ENCODE data around the gene TLE2. TPM values are rescaled to one million over a fixed set of nuclear protein-coding genes. Genes with fewer than 3 reads are reported as not detected.

Gene TLE2
- total RNA-seq, 1 experiment from 2014 or later = 3.1 TPM

DNA sequence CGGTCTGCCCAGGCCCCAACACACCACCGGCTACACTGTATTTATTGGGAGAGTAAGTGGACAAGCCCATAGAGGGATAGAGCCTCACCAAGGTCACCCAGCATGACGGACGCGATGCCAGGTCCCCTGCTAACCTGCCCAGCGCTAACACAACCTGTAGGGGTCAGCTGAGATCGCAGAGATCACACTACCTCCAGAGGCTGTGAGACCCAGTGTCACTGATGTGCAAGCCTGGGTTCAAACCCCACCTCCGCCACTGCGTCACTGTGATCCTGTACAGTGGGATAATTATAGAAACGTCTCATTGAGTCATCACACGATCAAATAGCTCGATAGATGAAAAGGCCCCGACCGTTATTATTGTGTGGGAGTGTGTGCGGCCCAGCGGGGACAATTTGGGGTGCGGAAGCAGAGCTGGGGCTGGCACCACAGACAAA, 10.6 kb upstream of the TLE2 start:
- Histone ChIP-seq H3K23me2 (ENCODE audit: insufficient read length, low read depth, low read length, poor library complexity, severe bottlenecking) (peaks cover 14% of the 10 kb centered on the region), H4K20me1 (ENCODE audit: control insufficient read depth, insufficient read depth, insufficient read length) (no peaks in the 10 kb centered on the region), H4K91ac (ENCODE audit: insufficient read length, low read depth, low read length) (no peak overlapping the region), H2BK120ac (ENCODE audit: low read depth, low read length, poor library complexity, severe bottlenecking) (no peak overlapping the region), H3K18ac (ENCODE audit: insufficient read length, low read depth, low read length) (no peak overlapping the region), H3K14ac (ENCODE audit: insufficient read depth, low read length) (no peak overlapping the region), H3K27me3 (ENCODE audit: insufficient read depth, low read length) (no peaks in the 10 kb centered on the region), H3K4me2 (ENCODE audit: insufficient read depth, insufficient read length, low read length) (no peak overlapping the region), H2BK20ac (ENCODE audit: low read depth, low read length, poor library complexity, severe bottlenecking) (no peak overlapping the region), H2AFZ (ENCODE audit: low read length) (no peak overlapping the region), H3K4me1 (ENCODE audit: insufficient read depth, low read length) (peaks cover 5% of the 10 kb centered on the region; the same call in 1 of the 2 replicates), H3K79me2 (ENCODE audit: insufficient read depth, low read length) (no peaks in the 10 kb centered on the region), H2BK15ac (ENCODE audit: low read depth, low read length) (no peak overlapping the region), H3K9me3 (ENCODE audit: control insufficient read depth, low read depth, low read length) (no peaks in the 10 kb centered on the region), H4K8ac (replicated peaks; ENCODE audit: insufficient read length, low read depth, low read length) (no peak overlapping the region), H2AK5ac (ENCODE audit: insufficient read length, low read length) (no peak overlapping the region), H3K23ac (ENCODE audit: insufficient read length, low read depth, low read length) (no peak overlapping the region), H2BK5ac (ENCODE audit: insufficient read length, low read length) (no peak overlapping the region), H4K5ac (ENCODE audit: insufficient read length, low read depth, low read length) (no peak overlapping the region), H3K79me1 (ENCODE audit: insufficient read depth, low read depth, low read length, poor library complexity, severe bottlenecking) (no peaks in the 10 kb centered on the region), H3K4ac (ENCODE audit: low read depth, low read length) (no peak overlapping the region), H2BK12ac (ENCODE audit: insufficient read length, low read depth, low read length) (no peak overlapping the region), H3K56ac (ENCODE audit: insufficient read length, low read depth, low read length) (no peak overlapping the region), H3K9ac (ENCODE audit: extremely low read depth, insufficient read length, low read length) (no peak overlapping the region), H3T11ph (ENCODE audit: low read length) (no peak overlapping the region), H3K27ac (ENCODE audit: insufficient read length, low read depth, low read length) (no peak overlapping the region)
- Mint-ChIP-seq H3K27ac (peak overlapping the region in 1 of 3 experiments; percentile 49; a peak in 1 of 7 replicates), H3K9me3 (peaks cover 0 to 7% of the 10 kb centered on the region in 2 experiments; a peak in 2 of 5 replicates), H3K36me3 (ENCODE audit: insufficient read depth in 1 of 3, low read depth in 3 of 3) (no peaks in the 10 kb centered on the region), H3K27me3 (ENCODE audit: low read depth) (peaks cover 74% of the 10 kb centered on the region), H3K4me1 (peaks cover 22 to 38% of the 10 kb centered on the region in 2 experiments), H3K4me3 (peak overlapping the region in 1 of 2 experiments; percentile 43; a peak in 2 of 5 replicates)
- peak; percentile 58 for DNase-seq
- peak; percentile 48; the same call in 2 of the 3 replicates for TF ChIP-seq CTCF (conservative IDR thresholded peaks at IDR 0.05)
- no CpG with 5 or more reads among the region's 17 CpGs for WGBS (ENCODE audit: extremely low coverage, insufficient read length, low lambda C conversion rate)

Measured in H9 (cell line).